HG03064 (cell line): ENCODE results near the gene B3GNT2.
"Not testable (repeated sequence)": the region's sequence is repeated elsewhere in the genome, so short reads cannot be mapped to it uniquely, and the experiment has no call there.

Experiments
- ATAC-seq: cut with Tn5 transposase; IDR thresholded peaks from one replicate; pipeline ENCODE4 v1.9.1; 2021; ENCODE audit warnings: low read depth; ENCODE audit not compliant: unreplicated experiment

Gene B3GNT2, protein sequence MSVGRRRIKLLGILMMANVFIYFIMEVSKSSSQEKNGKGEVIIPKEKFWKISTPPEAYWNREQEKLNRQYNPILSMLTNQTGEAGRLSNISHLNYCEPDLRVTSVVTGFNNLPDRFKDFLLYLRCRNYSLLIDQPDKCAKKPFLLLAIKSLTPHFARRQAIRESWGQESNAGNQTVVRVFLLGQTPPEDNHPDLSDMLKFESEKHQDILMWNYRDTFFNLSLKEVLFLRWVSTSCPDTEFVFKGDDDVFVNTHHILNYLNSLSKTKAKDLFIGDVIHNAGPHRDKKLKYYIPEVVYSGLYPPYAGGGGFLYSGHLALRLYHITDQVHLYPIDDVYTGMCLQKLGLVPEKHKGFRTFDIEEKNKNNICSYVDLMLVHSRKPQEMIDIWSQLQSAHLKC

DNA sequence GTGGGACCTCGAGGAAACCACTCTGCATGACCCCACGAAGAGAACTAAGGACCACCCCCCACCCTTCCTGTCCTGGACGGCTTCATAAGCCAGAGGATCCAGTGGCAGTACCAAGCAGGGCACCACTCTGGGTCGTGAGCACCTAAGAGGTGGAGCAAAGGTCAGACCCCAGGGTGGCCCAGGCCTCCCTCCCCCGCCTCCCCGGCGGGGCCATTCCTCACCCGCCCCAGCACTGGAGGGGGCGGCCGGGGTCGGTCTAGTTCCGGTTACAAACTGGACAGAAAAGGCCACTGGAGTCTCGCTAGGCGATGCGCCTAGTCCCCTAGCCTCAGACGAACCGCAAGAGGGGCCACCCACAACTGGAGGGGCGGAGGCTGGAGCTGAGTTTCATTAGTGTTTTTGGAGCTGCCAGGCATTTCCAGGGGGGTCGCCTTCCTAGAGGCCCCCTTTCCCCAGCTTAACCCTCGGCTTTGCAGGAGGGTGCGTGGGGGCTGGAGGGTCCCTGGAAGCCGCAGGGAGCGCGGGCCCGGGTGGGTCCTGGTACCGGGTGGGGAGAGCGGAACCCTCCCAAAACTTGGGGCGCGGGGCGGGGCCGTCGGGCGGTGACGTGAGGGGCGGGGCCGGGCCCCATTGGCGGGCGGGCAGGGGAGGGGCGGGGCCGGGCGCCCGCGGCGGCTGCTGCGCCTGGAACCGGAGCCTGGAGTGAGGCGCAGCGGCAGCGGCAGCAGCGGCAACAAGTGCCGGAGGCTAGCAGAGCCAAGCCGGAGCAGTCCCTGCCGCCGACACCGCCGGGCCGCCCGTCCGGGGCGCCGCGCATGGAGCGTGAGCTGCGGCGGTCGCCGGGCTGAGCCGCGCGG is at the start of gene B3GNT2:
Gene B3GNT2, plus strand, starts transcription at position 695 of the 857 bp plus-strand sequence. CDS start 26,106 bp downstream, outside the sequence.
- ATAC-seq: peak; percentile 46

DNA sequence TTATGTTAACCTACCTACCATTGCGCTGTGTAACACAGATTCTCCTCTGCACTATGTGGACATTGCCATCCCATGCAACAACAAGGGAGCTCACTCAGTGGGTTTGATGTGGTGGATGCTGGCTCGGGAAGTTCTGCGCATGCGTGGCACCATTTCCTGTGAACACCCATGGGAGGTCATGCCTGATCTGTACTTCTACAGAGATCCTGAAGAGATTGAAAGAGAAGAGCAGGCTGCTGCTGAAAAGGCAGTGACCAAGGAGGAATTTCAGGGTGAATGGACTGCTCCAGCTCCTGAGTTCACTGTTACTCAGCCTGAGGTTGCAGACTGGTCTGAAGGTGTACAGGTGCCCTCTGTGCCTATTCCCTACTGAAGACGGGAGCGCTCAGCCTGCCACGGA is 49.1 kb upstream of the B3GNT2 start:
- ATAC-seq: not testable (repeated sequence)

DNA sequence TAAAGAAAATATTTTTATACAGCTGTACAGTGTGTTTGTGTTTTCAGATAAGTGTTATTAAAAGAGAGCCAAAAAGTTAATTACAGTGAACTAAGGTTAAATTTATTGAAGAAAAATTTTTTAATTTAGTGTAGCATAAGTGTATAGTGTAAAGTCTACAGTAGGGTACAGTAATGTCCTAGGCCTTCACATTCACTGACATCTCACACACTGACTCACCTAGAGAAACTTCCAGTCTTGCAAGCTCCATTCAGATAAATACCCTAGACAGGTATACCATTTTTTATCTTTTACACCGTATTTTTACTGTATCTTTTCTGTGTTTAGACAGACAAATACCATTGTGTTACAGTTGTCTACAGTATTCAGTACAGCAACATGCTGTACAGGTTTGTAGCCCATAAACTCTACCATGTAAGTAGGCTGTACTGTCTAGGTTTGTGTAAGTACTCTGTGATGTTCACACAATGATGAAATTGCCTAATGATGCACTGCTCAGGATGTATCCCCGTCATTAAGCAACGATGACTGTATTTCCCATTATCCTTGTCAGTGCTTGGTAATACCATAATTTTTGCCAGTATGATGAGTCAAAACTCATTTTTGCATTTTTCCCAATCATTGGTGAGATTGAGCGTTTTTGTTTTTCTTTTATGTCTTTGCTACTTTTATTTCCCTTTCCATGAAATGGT is 48.2 kb upstream of the B3GNT2 start:
- ATAC-seq: no peak

DNA sequence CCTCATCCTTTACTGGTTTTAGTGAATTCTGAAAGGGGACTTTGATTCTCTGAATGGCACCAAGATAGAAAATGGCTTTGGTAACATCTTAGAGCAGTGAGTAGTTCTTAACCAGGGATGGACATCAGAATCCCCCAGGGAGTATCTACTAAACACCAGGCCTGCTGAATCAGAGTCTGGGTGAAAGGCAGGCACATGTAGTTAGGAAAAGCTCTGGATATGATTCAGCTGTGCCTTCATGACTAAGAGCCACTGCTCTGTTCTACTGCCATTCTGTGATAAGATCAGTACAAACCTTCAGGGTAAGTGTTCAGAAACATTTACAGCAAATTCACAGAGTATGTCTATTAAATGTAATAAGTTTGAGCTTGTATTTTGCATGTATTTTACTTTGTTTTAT is 46.2 kb upstream of the B3GNT2 start:
- no peak for ATAC-seq

DNA sequence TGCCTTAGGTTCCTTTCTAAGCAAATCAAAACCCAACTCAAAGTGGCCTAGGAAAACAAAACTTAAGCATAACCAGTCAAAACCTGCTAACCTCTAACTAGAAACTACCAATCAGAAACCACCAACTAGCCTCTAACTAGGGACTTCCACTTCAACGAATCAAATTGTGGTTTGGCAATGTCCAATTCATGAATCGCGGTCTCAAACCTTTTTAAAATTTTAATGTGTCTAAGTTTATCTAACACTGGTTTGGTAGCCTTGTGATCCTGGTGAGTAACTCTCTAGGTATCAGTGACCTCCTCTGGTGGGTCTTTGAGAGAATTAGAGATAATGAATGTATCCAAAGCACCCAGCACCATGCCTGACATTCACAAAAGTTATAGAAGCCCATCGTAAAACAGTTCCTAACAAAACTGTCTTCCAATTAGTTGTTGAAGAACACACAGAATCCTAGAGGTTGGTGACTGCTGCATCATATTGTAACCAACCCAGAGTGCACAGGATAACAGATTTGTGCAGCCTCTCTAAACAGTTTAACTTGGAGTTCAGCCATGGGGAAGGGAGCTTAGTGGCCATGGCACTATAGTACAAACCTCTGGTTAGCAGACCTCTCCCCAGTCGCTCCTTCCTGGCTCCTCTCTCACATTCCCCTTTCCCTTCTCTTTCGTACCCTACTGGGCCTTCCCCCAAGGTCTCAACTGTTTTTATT is 45.2 kb upstream of the B3GNT2 start:
- no peak for ATAC-seq

DNA sequence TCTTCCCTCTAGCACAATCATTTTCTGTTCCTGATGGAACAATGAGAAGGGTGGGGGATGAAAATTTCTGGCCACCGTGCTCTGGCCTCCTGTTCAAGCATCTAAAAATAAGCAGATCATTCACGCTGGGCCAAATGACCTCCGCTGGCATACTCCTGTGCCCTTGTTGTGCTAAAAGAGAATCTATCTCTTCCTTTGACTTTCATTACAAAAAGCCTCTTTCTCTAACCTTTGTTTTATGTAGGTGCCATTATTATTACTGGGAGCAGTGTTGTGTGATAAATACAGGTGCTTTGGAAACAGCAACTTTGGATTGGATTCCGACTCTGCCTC is 44.6 kb upstream of the B3GNT2 start:
- no peak for ATAC-seq

DNA sequence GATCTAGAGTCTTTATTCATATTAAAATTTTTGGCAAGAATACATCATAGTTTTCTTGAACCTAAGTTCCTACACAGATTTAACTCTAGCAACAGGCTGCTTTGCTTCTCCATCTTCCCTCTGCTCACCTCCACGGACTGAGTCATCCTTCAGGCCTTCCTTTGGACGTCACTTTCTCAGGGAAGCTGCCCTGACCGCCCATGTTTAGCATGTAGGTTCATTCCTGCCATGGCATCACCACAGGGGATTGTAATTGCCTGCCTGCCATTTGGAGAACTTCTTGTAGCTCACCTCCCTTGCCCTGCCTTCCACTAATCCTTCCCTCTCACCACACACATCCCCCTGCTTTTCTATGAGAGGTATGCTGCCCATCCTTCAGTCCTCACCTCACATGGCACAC is 43.9 kb upstream of the B3GNT2 start:
- ATAC-seq: no peak

DNA sequence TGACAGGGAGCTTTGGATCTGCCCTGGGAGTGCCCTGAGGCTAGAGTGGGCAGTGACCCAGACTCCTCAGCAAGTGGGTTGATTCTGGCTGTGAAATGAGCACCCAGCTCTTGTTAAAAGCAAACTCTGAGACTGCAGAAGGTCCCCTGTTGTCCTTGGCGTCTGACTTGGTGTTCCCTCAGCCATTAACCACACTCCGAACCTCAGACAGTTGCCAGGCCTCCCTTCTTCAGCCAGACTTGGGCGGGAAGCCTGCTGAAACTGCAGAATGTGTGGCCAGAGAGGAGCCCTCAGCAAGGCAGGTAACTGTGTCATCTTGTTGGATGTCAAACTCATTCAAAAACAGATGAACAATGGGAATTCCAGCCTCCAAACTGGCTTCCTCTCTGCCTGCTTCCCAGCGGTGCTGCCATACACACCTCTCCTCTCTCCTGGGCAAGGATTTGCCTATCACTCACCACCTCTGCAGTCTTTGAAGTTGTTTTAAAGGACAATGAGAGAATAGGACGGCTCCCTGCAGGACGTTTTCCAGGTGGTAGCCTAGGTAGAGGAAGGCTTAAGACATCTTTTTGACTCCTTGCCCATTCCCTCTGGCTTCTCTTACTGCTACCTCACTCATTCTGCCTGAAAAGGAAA is 38.9 kb upstream of the B3GNT2 start:
- no peak for ATAC-seq

DNA sequence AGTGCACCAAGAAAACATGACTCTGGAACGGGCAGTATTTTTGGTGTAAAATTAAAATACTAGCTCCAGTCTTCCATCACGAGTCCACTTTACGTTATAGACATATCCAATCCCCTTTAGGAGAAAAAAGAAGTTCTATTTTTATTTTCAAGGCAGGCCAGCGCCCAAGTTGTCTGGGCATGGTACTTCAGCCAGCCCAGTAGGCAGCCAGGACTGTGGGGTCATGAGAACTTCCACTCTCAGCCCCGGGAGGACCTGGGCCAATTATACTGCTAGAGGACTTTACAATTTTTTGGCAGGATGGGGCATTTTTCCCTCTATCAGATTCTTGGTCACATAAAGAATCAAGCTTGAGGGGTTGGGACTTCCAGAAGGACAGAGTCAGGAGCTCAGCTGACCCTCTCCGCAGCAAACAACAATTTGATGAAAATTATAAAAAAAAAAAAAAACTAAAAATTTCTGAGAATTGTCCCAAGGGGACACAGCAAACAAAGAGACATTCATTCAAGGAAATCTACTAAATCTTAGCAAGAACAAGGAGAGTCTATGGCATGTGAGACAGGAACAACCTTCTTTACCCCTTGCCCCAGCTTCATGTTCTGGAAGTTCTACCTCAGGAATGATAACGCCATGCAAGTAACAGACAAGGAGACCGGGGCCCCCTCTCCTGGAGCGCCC is 37.3 kb upstream of the B3GNT2 start:
- ATAC-seq: no peak

DNA sequence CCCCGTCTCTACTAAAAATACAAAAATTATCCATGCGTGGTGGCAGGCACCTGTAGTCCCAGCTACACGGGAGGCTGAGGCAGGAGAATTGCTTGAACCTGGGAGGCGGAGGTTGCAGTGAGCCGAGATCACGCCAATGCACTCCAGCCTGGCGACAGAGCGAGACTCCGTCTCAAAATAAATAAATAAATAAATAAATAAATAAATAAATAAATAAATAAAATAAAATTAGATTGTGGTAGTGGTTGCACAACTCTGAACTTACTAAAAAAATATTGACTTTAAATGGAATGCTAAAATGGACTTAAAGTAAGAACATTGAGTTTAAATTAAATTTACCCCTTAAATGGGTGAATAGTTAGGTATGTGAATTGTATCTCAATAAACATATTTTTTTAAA is 35.2 kb upstream of the B3GNT2 start:
- ATAC-seq: not testable (repeated sequence)

DNA sequence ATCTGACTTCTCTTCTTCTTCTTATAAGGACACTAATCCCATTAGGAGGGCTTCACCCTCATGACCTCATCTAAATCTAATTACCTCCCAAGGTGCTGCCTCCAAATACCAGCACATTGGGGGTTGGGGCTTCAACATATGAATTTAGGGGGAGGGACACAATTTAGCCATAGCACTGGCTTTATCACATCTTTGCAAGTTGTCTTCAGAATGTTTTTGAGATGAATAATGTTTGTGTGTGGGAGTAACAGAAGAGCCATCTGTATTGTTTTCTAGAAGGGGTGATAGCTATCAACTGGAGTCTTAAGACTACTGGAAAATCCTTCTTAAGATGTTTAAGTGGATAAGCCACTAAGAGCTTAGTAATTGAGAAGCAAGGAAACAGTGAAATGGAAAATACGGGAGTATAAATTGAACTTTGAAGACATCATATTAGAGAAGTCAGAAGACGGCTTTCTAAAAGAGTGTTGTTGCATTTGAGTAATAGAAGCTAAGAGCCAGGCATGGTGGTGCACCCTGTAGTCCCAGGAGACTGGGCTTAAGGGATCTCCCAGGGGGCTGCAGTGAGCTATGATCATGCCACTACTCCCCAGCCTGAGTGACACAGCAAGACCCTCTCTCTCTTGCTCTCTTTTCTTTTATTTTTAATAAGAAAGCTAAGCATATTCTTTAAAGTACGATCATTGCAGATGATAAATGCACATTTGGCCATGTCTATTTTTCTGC is 32.6 kb upstream of the B3GNT2 start:
- ATAC-seq: no peak

DNA sequence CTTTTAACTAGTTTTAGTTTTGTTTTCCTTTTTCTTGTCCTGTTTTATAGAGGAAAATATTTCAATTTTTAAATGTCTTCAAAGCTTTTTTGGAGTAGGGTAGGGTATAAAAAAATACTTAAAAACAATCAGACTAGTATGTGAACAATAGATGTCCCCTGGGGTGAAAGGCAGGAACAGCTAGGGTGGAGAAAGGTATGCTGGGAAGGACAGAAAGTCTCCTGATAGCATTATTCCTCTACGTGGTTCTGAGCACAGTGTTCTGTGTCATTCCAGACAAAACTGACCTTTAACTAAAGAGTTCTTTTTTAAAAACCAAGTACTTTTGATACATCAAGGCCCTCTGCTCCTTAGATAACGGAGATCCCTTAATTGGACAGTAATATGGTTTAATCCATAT is 32.1 kb upstream of the B3GNT2 start:
- no peak for ATAC-seq

DNA sequence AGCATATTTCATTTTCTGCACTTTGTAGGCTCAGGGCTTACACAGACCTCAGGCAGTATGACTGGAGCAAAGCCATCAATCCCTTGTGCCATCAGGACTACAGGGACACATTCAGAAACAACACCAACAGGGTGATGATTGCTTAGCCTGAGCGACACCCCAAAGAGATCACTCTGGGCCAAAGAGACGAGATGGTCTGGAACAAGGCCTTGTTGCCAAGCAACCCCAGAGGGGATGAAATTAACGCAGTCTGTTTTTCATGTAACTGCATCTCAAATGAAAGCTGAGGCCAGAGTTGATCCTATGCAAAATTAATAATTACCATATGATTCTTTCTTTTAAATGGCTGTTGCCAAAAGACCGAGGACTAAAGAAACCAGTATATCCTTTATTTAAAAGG is 20.2 kb upstream of the B3GNT2 start:
- no peak for ATAC-seq

DNA sequence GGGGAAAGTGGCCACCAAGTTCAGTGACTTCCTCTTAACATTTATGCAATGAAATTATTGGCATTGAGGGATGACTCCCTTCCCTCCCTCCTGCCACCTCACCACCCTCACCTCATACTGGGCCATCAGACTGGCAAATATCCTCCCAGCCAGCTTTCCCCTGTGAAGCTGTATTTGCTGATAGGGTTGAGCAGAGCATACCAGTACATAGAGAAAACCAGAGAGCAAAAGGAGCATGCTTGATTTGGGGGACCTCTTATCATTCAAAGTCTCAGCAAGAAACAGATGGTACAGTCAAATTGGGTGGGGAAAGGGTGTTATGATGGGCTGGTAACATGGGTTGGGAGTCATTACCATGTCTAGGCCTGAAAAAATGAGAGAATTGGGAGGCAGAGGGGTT is 19.1 kb upstream of the B3GNT2 start:
- ATAC-seq: no peak

DNA sequence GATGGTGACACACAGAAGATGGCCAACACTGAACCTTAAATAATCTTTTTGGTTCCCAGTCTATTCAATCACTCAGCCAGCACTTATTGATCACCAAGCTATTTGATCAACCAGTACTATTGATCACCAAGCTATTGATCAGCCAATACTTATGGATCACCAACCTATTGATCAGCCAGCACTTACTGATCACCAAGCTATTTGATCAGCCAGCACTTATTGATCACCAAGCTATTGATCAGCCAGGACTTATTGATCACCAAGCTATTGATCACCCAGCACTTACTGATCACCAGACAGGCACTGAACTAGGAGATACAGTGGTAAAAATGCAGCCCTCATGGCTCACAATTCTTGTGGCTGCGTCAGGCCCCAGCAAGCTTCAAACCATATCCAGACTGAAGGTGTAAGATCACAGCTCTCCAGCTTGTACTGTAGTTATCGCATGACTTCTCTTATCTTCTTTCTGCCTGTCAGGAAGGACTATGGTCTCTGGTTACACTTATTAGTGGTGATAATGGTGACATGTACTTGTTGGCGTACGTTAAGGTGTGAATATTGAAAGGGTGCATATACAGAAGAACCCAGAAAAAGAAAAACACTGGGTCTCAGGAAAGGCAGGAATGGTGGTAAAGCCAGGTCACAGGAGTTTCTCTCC is 18.4 kb upstream of the B3GNT2 start:
- ATAC-seq: no peak

DNA sequence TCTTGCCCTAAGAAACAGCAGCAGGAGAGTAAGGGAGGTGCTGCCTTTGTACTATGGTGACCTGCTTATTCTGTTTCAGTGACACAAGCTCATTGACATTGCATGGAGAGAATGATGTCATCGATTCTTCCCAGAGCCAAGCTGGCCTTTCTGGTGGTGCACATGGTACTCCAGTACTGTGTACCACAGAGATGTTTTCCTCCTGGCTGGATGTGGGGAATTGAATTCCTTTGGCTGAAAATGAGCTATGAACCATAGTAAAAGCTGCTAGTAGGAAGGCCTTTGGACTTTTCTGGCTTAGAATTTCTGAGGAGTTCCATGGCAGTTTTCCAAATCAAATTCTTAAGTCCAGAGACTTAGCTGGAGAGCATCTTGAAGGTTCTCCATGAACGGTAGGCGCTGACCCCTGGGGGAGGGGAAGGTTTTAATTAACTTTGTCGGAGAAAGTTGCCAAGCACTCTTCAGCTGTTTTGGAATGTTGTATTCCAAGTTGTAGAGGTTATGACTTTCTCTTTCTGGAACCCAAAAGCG is 17.1 kb upstream of the B3GNT2 start:
- ATAC-seq: no peak

DNA sequence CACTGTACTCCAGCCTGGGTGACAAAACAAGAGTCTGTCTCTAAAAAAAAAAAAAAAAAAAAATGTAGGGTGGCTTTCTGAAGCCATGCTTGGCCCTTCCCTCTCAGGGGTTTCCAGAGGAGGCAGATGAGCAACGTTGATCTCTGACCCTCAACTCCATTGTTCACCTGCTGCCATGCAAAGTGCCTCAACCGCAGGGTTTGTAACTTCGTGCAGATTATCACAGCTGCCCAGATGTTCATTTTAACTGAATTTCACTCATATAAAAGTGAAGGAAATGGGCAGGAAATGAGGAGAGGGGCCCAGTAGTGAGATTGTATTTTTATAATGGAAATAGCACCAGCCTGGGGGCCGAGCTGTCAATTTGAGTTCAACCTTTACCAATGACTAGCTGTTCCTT is 14.9 kb upstream of the B3GNT2 start:
- ATAC-seq: no peak

DNA sequence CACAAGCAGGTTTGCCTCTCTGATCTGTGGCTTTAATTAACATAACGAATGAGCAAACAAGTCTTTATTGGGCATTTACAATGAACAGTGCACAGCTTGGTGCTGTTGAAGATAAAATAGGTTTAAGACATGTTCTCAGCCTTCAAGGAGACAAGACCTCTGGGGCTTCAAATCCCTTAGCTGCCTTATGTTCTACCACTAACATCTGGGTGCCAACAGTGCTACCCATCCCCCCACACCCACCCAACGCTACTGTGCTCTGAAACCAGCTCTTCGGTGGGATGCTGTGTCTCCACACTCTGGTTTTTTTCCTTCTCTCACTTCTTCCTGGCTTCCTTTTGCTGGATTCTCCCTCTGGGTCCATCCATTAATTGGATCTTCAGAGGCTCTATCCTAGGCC is 14.1 kb upstream of the B3GNT2 start:
- no peak for ATAC-seq
